HS-27A (cell line): ENCODE results near the gene GRID1.
"Not testable (repeated sequence)": the region's sequence is repeated elsewhere in the genome, so short reads cannot be mapped to it uniquely, and the experiment has no call there.

Experiments
- DNase-seq: peaks from one replicate; pipeline ENCODE4 v3.0.0-alpha.2; 2012; ENCODE audit warnings: low read depth, missing footprints

The GRID1 gene

DNA sequence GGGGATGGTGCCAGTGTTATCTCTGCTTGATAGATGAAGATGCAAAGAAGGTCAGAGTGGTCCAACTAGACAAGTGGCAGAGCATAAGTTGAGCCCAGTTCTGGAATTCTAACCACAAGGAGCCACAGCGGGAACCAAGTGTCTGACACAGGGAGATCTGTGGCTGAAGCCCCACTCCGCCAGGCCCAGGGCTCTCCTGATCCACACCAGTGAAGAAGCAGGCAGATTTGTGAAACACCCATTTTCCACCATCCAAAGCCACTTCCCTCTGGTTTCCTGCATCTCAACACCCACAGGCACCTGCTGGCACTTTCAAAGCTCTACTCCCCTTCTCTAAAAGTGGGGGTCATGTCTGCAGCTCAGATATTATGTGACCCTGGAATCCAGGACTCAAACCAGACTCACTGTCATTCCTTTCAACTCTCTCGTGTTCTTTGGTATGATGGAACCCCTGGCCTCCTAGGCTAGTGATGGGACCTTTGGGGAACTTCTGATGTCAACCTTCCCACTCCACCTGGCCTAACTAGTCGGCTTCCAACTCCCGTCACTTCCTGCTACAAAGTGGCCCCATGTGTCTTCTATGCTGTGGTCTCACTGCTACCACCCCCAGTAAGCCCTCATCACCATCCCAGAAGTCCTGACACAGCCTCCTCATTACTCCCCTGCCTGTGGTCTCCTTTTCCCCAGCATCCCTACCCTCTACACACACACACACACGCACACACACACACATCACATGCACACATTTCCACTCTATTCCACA lies 177.6 kb downstream of the GRID1 start:
- no peak for DNase-seq

- DNase-seq = no peak
These were observed 178.3 kb downstream of the GRID1 start for GRCh38 chr10:86188326-86188725.

DNA sequence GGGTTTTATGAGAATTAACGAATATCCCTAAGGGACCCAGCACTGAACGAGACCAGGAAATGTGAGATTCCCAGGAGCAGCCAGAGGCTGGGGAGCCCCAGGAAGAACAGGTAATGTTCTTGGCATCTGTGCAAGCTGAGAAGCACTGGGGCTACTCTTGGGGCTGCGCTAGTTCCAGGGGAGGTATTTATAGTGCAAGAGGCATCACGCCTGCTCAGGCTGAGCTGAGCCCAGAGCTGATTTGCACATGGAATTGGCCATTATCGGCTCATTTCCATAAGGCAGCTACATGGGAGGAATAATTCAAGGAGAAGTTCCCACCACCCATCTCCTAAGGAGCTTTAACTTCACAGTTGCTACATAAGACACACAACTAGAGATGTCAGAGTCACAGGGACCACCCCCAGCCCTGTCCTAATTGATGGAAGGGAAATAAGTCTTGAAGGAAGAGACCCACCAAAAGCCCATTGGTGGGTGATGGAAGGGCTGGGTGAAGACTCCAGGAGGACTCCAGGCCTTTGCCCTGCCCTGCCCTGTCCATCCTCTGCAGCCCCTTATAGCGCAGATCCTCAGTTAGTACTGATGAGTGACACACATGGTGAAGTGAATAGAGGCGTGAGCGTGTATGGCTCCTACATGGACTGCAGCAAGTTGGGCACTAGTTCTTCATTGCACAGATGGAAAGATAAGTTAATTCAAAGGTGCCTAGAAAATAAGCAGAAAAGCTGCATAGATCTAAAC lies 178.9 kb downstream of the GRID1 start:
- DNase-seq = no peak

DNA sequence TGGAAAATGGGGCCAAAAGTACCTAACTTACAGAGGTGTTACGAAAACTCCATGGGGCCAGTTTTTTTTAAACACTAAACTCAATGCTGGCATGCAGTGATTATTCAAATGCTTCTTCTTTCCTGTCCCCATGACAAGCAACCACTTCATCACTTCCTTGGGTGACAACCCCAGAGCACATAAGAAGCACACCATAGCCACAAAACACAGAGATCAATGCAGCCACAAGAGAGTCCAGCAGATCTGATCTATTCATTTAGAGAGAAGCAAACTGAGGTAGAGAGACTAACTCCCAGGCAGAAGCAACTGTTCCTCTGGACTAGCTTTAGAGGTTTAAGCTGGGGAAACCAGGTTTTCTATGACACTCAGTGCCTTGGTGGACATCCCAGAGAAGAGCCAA lies 180.0 kb downstream of the GRID1 start:
- DNase-seq = no peak

- DNase-seq = no peak
These were observed 184.0 kb downstream of the GRID1 start for GRCh38 chr10:86182595-86182994.

- no peak for DNase-seq
These were observed 184.4 kb downstream of the GRID1 start for GRCh38 chr10:86182150-86182549.

GRCh38 chr10:86180861-86181260 lies 185.7 kb downstream of the GRID1 start:
- DNase-seq = no peak

GRCh38 chr10:86179961-86180360 lies 186.6 kb downstream of the GRID1 start:
- no peak for DNase-seq

- no peak for DNase-seq
These were observed 187.5 kb downstream of the GRID1 start for GRCh38 chr10:86179153-86179524.

DNA sequence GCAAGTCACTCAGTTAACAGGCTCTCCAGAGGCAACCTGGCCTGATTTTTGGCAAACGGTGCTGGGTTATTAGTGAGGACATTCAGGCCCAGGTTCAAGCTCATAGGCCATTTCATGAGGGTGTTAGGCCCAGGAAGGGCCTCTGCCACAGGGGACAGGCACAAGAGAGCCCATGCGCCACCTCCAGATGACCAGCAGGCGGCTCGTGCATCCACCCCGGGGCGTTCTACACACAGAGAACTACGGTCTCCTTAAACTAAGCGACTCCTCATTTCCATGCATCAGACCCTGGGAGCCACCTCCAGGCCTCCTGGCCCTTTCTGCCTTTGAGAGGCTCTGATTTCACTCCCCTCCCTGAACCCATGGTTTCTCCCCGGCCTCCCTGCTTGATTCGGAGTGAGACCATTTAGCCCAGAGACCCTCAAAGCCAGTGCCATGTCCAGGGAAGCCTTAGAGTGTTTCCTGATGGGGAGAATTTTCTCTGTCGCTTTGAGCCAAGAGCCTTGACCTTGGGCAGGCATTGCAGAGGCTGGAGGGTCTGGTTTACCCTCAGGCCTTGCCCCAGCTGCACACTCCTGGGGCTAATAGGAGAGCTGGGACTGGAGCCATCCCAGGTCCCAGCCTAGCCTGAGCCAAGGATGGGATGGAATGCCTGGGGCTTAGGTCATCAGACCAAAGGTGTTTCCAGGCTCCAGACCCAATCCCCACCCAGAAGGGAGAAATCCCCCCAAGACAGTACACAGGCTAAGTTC lies 188.0 kb downstream of the GRID1 start:
- DNase-seq = no peak

GRCh38 chr10:86177537-86178155 lies 188.9 kb downstream of the GRID1 start:
- DNase-seq = no peak

DNA sequence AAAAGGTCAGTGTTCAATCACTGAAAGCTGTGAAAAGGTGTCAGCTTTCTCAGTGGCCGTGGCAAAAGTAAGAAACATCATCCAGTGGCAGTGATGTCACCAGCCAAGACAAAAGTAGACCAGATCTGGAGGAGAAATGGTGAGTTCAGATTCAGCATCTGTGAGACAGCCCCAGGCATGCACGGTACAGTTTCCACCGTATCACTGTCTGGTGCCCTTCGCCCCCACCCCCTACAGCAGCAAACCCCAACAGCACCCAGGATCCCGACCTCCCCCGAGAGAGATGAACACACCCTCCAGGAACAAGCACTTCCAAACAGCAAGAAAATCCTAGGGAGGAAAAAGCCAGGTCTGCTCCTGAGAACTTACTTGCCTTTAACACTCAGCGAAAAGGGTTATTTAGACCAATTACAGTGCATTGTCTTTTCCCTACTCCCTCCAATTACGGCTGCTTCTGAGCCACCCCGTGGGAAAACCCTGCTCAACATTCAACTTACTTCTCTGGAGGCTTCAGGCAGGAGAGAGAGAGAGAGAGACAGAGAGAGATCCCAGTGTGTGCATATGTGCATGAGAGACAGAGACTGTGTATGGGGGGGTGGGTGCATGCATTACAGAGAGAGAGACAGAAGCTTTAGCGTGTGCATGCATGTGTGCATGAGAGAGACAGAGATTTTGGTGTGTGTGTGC lies 189.6 kb downstream of the GRID1 start:
- DNase-seq = no peak

GRCh38 chr10:86175476-86175875 lies 191.1 kb downstream of the GRID1 start:
- not testable (repeated sequence) for DNase-seq

GRCh38 chr10:86172301-86172700 lies 194.3 kb downstream of the GRID1 start:
- DNase-seq = no peak

DNA sequence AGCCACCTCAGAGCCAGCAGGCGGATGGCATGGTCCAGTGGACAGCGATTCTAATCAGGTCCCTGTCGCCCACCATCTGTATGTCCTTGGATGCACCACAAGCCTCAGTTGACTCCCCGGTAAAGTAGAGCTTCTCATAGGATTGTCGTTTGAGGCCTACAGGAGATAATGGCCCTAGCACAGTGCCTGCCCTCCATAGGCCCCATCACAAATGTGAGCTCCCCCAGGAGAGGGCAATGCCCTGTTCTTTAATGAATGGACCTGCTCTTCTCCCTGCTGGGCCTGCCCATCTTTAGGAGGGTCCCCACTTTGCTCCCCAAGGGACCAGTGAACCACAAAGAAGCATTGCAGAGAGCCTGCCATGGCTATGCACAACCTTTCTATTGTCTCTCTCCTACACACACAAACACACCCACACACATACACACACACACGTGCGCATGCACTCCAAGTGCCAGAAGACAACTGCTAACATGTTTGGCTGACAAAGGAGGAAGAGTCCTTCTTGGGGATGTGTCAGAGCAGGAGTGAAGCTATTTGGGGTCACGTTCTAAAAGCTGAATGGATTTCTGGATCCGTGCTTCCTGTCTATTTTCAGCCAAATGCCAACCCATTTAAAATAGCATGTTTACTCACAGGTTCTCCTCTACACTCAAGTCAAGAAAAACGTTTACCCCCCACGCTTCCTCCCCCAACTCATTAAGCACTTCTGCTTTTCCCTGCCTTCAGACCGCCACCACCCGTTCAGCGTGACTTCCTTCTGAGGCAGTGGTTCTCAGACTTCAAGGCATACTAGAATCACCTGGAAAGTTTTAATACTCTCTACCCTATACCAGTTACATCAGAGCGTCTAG lies 196.1 kb downstream of the GRID1 start:
- no peak for DNase-seq

GRCh38 chr10:86169506-86170254 lies 196.9 kb downstream of the GRID1 start:
- no peak for DNase-seq

- no peak for DNase-seq
These were observed 197.5 kb downstream of the GRID1 start for GRCh38 chr10:86169066-86169465.

GRCh38 chr10:86168256-86168655 lies 198.3 kb downstream of the GRID1 start:
- no peak for DNase-seq

- DNase-seq = no peak
These were observed 198.8 kb downstream of the GRID1 start for GRCh38 chr10:86167762-86168128.

DNA sequence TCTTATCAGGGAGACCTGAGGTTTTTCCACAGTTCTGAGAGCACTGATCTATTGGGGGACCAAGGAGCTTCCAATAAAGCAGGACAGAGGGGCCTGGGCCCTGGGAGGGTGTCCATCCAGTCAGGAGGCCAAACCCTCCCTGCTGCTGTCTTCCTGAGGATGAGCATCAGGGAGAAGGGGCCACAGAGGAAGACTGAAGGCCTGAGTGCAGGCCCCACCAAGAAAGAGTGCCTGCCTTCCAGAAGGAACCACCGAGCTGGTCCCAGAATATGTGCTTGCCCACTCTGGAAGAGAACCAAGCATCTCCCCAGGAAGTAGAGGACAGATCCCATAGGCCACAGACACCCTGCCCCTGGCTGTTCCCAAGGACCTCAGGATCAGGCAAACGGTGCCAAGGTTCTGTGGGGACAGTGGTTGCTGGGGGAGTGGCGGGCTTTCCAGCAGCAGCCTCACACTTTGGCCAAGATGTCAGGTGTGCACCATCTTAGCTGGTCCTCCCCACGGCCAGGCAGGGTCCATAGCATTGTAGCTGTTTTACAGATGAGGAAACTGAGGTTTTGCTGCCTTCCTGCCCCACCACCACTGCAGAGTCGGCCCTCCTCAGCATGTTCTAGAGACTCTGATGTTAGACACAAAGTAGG lies 199.4 kb downstream of the GRID1 start:
- no peak for DNase-seq
